SK-N-SH treated with all-trans-retinoic acid at 6 μM for 48 hours (cell line): ENCODE data around the gene ITPR2.

Source experiments
- ARNTL ChIP-seq: fragments of 450-650 bp; formaldehyde crosslinking; IDR thresholded peaks from 2 replicates; pipeline ENCODE4 v1.5.0; 2020; ENCODE audit warnings: low read depth, mild to moderate bottlenecking, moderate library complexity, borderline replicate concordance
- ESRRG ChIP-seq: fragments of 250-450 bp; sonication (Bioruptor Pico); IDR thresholded peaks from 2 replicates; pipeline ENCODE4 v1.6.1; 2021; ENCODE audit warnings: mild to moderate bottlenecking
- GLIS3 ChIP-seq: fragments of 250-450 bp; sonication (Bioruptor Pico); IDR thresholded peaks from 2 replicates; pipeline ENCODE4 v1.5.0; 2020; ENCODE audit warnings: mild to moderate bottlenecking, moderate library complexity
- ISL1 ChIP-seq: fragments of 250-450 bp; sonication (Bioruptor Pico); IDR thresholded peaks from 2 replicates; pipeline ENCODE4 v2.1.2; 2022; ENCODE audit warnings: mild to moderate bottlenecking, moderate library complexity
- PPARA ChIP-seq: fragments of 250-450 bp; sonication (Bioruptor Pico); IDR thresholded peaks from 2 replicates; pipeline ENCODE4 v1.5.0; 2020; ENCODE audit warnings: mild to moderate bottlenecking, borderline replicate concordance
- RARB ChIP-seq: fragments of 250-450 bp; sonication (Bioruptor Pico); IDR thresholded peaks from 2 replicates; pipeline ENCODE4 v1.8.0; 2021; ENCODE audit warnings: mild to moderate bottlenecking, moderate library complexity
- TOX ChIP-seq: fragments of 250-450 bp; sonication (Bioruptor Pico); IDR thresholded peaks from 2 replicates; pipeline ENCODE4 v1.8.0; 2021; ENCODE audit warnings: mild to moderate bottlenecking, moderate library complexity, borderline replicate concordance
- ZFP3 ChIP-seq: fragments of 250-450 bp; sonication (Bioruptor Pico); IDR thresholded peaks from 2 replicates; pipeline ENCODE4 v1.5.0; 2020; ENCODE audit warnings: mild to moderate bottlenecking, moderate library complexity
- ZNF70 ChIP-seq: fragments of 450-650 bp; formaldehyde crosslinking; IDR thresholded peaks from 2 replicates; pipeline ENCODE4 v1.5.0; 2020; ENCODE audit warnings: mild to moderate bottlenecking, moderate library complexity
- ZNF8 ChIP-seq: fragments of 450-650 bp; formaldehyde crosslinking; IDR thresholded peaks from 2 replicates; pipeline ENCODE4 v1.5.0; 2020; ENCODE audit warnings: mild to moderate bottlenecking, moderate library complexity
- TF ChIP-seq, protein P1 (sequence below): fragments of 250-450 bp; sonication (Bioruptor Pico); IDR thresholded peaks from 2 replicates; pipeline ENCODE4 v1.8.0; 2020; ENCODE audit warnings: mild to moderate bottlenecking, moderate library complexity, borderline replicate concordance
- TF ChIP-seq, protein P2 (sequence below): fragments of 250-450 bp; sonication (Bioruptor Pico); IDR thresholded peaks from 2 replicates; pipeline ENCODE4 v1.5.0; 2020; ENCODE audit warnings: mild to moderate bottlenecking, moderate library complexity
- TF ChIP-seq, protein P3 (sequence below): fragments of 250-450 bp; sonication (Bioruptor Pico); IDR thresholded peaks from 2 replicates; pipeline ENCODE4 v1.5.1; 2020; ENCODE audit warnings: low read depth, mild to moderate bottlenecking, moderate library complexity
- TF ChIP-seq, protein P4 (sequence below): fragments of 250-450 bp; sonication (Bioruptor Pico); IDR thresholded peaks from 2 replicates; pipeline ENCODE4 v1.5.1; 2021; ENCODE audit warnings: mild to moderate bottlenecking, moderate library complexity

DNA sequence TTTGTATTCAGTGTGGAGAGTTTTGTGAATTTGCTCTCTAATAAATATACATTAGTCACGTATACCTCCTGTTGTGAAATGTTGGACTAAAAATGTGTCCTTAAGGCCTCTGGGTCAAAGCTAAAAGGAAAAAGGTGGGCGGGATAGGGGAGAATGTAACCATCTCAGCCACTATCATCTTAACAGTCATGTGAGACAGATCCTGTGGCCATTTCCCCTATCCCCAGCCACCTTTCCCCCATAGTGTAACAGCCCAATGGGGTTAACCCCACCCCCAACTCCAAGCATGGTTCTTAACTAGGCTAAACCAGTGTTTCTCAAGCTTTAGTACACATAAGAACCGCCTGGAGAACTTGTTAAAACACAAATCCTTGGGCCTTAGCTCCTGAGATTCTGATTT lies 6.5 kb upstream of the ITPR2 start:
- TF ChIP-seq GLIS3 (CRISPR knock-in tag) = no peak
- no peak for TF ChIP-seq ESRRG (CRISPR knock-in tag)
- no peak for TF ChIP-seq ZFP3
- no peak for TF ChIP-seq ZNF70
- no peak for TF ChIP-seq ZNF8
- TF ChIP-seq, protein P1, sequence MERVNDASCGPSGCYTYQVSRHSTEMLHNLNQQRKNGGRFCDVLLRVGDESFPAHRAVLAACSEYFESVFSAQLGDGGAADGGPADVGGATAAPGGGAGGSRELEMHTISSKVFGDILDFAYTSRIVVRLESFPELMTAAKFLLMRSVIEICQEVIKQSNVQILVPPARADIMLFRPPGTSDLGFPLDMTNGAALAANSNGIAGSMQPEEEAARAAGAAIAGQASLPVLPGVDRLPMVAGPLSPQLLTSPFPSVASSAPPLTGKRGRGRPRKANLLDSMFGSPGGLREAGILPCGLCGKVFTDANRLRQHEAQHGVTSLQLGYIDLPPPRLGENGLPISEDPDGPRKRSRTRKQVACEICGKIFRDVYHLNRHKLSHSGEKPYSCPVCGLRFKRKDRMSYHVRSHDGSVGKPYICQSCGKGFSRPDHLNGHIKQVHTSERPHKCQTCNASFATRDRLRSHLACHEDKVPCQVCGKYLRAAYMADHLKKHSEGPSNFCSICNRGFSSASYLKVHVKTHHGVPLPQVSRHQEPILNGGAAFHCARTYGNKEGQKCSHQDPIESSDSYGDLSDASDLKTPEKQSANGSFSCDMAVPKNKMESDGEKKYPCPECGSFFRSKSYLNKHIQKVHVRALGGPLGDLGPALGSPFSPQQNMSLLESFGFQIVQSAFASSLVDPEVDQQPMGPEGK = no peak
- TF ChIP-seq TOX (CRISPR knock-in tag) = no peak
- no peak for TF ChIP-seq RARB (CRISPR knock-in tag)
- TF ChIP-seq ARNTL (CRISPR knock-in tag) = no peak
- no peak for TF ChIP-seq ISL1 (CRISPR knock-in tag)
- TF ChIP-seq, protein P2, sequence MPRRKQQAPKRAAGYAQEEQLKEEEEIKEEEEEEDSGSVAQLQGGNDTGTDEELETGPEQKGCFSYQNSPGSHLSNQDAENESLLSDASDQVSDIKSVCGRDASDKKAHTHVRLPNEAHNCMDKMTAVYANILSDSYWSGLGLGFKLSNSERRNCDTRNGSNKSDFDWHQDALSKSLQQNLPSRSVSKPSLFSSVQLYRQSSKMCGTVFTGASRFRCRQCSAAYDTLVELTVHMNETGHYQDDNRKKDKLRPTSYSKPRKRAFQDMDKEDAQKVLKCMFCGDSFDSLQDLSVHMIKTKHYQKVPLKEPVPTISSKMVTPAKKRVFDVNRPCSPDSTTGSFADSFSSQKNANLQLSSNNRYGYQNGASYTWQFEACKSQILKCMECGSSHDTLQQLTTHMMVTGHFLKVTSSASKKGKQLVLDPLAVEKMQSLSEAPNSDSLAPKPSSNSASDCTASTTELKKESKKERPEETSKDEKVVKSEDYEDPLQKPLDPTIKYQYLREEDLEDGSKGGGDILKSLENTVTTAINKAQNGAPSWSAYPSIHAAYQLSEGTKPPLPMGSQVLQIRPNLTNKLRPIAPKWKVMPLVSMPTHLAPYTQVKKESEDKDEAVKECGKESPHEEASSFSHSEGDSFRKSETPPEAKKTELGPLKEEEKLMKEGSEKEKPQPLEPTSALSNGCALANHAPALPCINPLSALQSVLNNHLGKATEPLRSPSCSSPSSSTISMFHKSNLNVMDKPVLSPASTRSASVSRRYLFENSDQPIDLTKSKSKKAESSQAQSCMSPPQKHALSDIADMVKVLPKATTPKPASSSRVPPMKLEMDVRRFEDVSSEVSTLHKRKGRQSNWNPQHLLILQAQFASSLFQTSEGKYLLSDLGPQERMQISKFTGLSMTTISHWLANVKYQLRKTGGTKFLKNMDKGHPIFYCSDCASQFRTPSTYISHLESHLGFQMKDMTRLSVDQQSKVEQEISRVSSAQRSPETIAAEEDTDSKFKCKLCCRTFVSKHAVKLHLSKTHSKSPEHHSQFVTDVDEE = no peak
- TF ChIP-seq, protein P3, sequence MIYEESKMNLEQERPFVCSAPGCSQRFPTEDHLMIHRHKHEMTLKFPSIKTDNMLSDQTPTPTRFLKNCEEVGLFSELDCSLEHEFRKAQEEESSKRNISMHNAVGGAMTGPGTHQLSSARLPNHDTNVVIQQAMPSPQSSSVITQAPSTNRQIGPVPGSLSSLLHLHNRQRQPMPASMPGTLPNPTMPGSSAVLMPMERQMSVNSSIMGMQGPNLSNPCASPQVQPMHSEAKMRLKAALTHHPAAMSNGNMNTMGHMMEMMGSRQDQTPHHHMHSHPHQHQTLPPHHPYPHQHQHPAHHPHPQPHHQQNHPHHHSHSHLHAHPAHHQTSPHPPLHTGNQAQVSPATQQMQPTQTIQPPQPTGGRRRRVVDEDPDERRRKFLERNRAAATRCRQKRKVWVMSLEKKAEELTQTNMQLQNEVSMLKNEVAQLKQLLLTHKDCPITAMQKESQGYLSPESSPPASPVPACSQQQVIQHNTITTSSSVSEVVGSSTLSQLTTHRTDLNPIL = no peak
- TF ChIP-seq PPARA (CRISPR knock-in tag) = no peak
- TF ChIP-seq, protein P4, sequence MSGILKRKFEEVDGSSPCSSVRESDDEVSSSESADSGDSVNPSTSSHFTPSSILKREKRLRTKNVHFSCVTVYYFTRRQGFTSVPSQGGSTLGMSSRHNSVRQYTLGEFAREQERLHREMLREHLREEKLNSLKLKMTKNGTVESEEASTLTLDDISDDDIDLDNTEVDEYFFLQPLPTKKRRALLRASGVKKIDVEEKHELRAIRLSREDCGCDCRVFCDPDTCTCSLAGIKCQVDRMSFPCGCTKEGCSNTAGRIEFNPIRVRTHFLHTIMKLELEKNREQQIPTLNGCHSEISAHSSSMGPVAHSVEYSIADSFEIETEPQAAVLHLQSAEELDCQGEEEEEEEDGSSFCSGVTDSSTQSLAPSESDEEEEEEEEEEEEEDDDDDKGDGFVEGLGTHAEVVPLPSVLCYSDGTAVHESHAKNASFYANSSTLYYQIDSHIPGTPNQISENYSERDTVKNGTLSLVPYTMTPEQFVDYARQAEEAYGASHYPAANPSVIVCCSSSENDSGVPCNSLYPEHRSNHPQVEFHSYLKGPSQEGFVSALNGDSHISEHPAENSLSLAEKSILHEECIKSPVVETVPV (CRISPR knock-in tag) = no peak
